GM21515 (cell line): ENCODE data around the gene NFATC3.

Source experiments
- ATAC-seq: cut with Tn5 transposase; IDR thresholded peaks from one replicate; pipeline ENCODE4 v1.9.1; 2021; ENCODE audit not compliant: unreplicated experiment

Gene NFATC3

GRCh38 chr16:68244903-68245853 lies 160.0 kb downstream of the NFATC3 start, which contains the start of gene PLA2G15:
Gene PLA2G15 (plus strand): TSS chr16:68245373. CDS start chr16:68245427, 54 bp downstream.
- peak; percentile 75 for ATAC-seq

- ATAC-seq: no peak
These were observed 161.0 kb downstream of the NFATC3 start for GRCh38 chr16:68246121-68246520.

GRCh38 chr16:68246666-68247065 lies 161.5 kb downstream of the NFATC3 start:
- ATAC-seq: no peak

- no peak for ATAC-seq
These were observed 162.2 kb downstream of the NFATC3 start for GRCh38 chr16:68247400-68247799.

GRCh38 chr16:68247932-68248331 lies 162.8 kb downstream of the NFATC3 start:
- no peak for ATAC-seq

- no peak for ATAC-seq
These were observed 164.2 kb downstream of the NFATC3 start for GRCh38 chr16:68249371-68249770.

- no peak for ATAC-seq
These were observed 165.8 kb downstream of the NFATC3 start for GRCh38 chr16:68250951-68251350.

GRCh38 chr16:68251832-68252231 lies 166.7 kb downstream of the NFATC3 start:
- no peak for ATAC-seq

GRCh38 chr16:68252383-68252782 lies 167.2 kb downstream of the NFATC3 start:
- ATAC-seq: no peak

- no peak for ATAC-seq
These were observed 168.6 kb downstream of the NFATC3 start for GRCh38 chr16:68253721-68254120.

GRCh38 chr16:68255712-68256111 lies 170.5 kb downstream of the NFATC3 start:
- no peak for ATAC-seq

GRCh38 chr16:68257251-68257905 lies 172.2 kb downstream of the NFATC3 start:
- ATAC-seq: no peak

- no peak for ATAC-seq
These were observed 173.0 kb downstream of the NFATC3 start for GRCh38 chr16:68257906-68258800.

- no peak for ATAC-seq
These were observed 174.0 kb downstream of the NFATC3 start for GRCh38 chr16:68259007-68259825.

- no peak for ATAC-seq
These were observed 178.5 kb downstream of the NFATC3 start for GRCh38 chr16:68263559-68264127.

- peak; percentile 54 for ATAC-seq
These were observed 179.2 kb downstream of the NFATC3 start, which contains the start of gene SLC7A6 for GRCh38 chr16:68264128-68265077. Gene SLC7A6 (plus strand): TSS chr16:68264526. CDS start chr16:68274727, 10,201 bp downstream.

- ATAC-seq: peak; percentile 10
These were observed 180.1 kb downstream of the NFATC3 start for GRCh38 chr16:68265078-68265920.
